ENCODE results near the gene GPC1. TPM values are rescaled to one million over a fixed set of nuclear protein-coding genes. Genes with fewer than 3 reads are reported as not detected.

The GPC1 gene
- total RNA-seq, 4 donors from 2014 or later, result 4.4 to 18.2 (median 7.1) TPM

DNA sequence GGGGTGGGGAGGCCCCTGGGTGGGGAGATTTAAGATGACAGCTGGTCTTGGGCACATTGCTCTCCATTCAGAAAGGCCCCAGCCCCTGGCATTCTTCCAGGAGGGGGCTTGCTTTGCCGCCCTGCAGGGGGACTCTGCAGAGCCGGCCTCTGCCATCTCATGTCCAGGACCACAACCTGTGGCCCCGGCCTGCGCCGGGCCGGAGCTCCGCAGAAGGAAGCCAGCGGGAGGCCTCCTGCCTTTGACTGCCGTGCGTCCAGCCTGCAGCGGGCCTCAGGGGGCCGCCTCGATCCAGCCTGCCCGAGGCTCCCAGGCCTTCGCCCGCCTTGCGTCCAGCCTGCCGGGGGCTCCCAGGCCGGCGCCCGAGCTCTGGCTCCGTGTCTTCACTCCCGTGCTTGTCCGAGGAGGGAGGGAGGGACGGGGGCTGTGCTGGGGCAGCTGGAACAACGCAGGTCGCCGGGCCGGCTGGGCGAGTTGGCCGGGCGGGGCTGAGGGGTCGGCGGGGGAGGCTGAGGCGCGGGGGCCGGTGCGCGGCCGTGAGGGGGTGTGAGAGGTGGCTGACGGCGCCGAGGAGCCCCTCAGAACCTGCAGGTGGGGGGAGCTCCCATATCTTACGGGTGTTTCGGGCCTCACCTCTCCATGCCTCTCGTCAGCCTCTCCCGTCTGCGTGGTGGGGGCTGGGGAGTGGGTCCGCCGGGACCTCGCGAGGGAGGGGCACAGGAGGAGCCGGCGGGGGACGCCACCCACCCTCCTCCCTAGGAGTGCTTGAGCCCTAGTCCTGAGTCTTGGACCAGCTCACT lies 20.4 kb downstream of the GPC1 start:
- H3K4me3 ChIP-seq, result no peak overlapping the region
- peaks cover 0 to 21% (median 9%) of the 10 kb centered on the region in 4 donors for H3K4me1 ChIP-seq
- no peak overlapping the region for H3K27ac ChIP-seq
- DNase-seq, result no peak
- H3K9me3 ChIP-seq, result no peaks in the 10 kb centered on the region
- no peaks in the 10 kb centered on the region for H3K36me3 ChIP-seq
- TF ChIP-seq POLR2A (IDR thresholded peaks at IDR 0.05), result no peak
- TF ChIP-seq, protein P1, sequence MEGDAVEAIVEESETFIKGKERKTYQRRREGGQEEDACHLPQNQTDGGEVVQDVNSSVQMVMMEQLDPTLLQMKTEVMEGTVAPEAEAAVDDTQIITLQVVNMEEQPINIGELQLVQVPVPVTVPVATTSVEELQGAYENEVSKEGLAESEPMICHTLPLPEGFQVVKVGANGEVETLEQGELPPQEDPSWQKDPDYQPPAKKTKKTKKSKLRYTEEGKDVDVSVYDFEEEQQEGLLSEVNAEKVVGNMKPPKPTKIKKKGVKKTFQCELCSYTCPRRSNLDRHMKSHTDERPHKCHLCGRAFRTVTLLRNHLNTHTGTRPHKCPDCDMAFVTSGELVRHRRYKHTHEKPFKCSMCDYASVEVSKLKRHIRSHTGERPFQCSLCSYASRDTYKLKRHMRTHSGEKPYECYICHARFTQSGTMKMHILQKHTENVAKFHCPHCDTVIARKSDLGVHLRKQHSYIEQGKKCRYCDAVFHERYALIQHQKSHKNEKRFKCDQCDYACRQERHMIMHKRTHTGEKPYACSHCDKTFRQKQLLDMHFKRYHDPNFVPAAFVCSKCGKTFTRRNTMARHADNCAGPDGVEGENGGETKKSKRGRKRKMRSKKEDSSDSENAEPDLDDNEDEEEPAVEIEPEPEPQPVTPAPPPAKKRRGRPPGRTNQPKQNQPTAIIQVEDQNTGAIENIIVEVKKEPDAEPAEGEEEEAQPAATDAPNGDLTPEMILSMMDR (IDR thresholded peaks at IDR 0.05), result no peak
- peaks cover 0 to 19% of the 10 kb centered on the region in 2 donors for H3K27me3 ChIP-seq

DNA sequence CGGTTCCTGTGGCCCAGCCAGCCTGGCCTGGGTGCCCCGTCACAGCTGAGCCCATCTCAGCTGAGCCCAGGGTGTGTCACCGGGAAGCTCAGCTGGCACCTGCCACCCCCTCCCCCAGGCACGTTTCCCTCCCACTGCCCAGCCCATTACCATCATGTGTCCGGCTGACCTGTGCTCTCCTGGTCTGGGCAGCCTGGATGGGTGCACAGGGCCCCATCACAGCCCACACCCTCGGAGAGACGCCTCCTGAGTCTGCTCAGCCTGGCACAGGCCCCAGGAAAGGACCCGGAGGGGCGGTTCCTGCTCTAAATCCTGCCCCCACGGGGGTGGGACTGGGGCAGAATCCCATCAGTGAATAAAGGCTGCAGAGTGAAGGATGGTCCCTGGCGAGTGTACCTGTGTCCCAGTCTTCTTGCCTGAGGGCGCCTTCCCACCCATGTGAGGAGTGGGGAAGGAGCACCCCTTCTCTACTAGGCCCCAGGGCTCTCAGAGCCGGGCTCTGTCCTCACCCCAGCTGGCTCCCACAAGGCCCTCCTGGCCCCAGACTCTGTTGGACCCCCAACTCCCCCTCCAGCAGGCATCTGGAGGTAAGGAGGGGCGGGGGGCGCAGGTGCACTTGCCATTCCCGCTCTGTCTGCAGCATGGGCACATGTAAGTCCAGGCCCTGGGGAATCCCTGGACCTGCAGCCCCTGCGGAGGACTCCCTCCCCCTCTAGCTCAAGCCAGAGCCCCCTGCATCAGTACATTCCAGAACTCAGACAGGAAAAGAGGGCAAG lies 21.2 kb downstream of the GPC1 start:
- no peak for DNase-seq
- Histone ChIP-seq H3K4me3 (no peak overlapping the region), H3K9me3 (no peaks in the 10 kb centered on the region), H3K36me3 (no peaks in the 10 kb centered on the region), H3K4me1 (peaks cover 0 to 21% (median 9%) of the 10 kb centered on the region in 4 donors), H3K27me3 (peaks cover 0 to 19% of the 10 kb centered on the region in 2 donors), H3K27ac (no peak overlapping the region)
- TF ChIP-seq, protein P1 (IDR thresholded peaks at IDR 0.05), result no peak
- TF ChIP-seq POLR2A (IDR thresholded peaks at IDR 0.05), result no peak

DNA sequence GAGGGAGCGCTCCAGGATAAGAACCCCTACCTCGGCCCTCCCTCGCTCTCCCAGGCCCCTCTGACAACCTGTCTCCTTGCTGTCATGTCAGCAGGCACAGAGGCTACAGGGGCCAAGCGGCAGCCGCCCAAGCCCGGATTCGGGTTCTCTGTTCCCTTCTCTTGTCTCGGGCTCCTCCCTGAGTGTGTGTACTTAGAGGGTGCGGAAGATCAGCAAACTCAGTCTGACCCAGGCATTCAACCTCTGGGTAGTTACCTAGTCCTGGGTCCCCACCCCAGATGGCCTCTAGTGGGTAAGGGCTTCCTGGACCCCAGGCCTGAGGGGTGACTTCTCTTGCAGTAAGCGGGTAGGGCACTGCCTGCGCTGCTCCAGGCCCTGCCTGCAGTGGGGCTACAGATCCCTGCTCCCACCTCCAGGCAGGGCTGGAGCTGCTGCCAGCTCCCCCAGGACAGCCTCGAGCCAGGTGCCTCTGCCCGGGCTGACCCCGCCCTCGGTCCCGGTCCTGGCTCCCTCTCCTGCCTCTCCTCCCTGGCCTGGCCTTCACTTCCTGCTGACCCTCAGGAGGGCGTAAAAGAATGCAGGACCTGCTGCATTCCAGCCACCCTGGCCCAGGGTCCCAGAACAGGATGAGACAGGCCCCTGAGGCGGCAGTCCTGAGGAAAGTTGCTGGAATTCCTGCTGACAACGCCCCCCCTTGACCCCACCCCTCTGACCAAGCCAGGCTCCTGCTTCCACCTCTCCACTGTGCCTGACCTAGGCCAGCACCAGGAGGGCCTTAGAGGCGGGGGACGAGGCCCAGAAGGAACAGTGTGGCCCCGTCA lies 22.0 kb downstream of the GPC1 start:
- no peak overlapping the region for H3K27ac ChIP-seq
- H3K4me1 ChIP-seq, result peaks cover 0 to 15% (median 5%) of the 10 kb centered on the region in 4 donors
- no peak for DNase-seq
- no peaks in the 10 kb centered on the region for H3K9me3 ChIP-seq
- TF ChIP-seq POLR2A (IDR thresholded peaks at IDR 0.05), result no peak
- TF ChIP-seq, protein P1 (IDR thresholded peaks at IDR 0.05), result no peak
- peaks cover 0 to 14% of the 10 kb centered on the region in 2 donors for H3K27me3 ChIP-seq
- no peak overlapping the region for H3K4me3 ChIP-seq
- no peaks in the 10 kb centered on the region for H3K36me3 ChIP-seq

DNA sequence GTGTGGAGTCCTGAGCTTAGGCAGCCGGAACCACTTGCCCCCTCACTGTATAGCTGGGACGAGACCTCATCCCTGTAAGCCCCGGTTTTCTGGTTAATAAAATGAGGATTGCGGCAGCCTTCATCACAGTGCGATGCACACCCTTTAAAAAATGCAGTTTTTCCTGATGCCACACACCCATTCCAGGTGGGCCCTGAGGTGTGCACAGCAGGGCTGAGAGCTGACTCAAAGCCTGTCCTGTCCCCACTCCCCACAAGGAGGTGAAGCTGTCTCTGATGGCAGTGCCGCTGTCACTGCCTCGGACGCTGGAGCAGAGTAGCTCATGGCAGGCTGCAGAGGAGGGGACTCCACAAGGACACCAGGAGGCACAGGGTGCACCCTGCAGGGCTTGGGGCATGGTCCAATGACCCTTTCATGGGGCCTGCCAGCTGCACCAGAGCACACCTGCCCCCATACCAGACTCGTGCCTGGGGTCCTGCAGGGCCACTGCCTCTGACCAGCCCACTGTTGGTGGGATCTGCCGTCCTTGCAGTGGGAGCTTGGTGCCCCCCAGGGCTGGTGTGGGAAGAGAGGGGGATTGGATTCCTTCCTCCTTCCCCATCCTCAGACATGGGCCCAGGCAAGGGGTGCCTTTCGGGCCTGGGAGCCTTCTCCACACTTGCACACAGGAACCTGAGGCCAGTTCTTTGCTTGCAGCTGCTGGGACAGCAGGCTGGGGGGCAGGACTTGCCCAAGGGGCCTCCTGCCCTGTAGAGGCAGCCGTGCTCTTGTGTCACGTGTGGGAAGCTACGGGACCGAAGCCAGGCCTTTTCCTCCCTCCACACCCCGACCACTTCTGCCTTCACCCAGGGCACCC lies 22.8 kb downstream of the GPC1 start:
- TF ChIP-seq, protein P1 (IDR thresholded peaks at IDR 0.05), result no peak
- TF ChIP-seq POLR2A (IDR thresholded peaks at IDR 0.05), result no peak
- peaks cover 0 to 9% (median 3%) of the 10 kb centered on the region in 4 donors for H3K4me1 ChIP-seq
- peaks cover 0 to 11% of the 10 kb centered on the region in 2 donors for H3K27me3 ChIP-seq
- DNase-seq, result no peak
- no peak overlapping the region for H3K27ac ChIP-seq
- H3K9me3 ChIP-seq, result no peaks in the 10 kb centered on the region
- no peak overlapping the region for H3K4me3 ChIP-seq
- H3K36me3 ChIP-seq, result no peaks in the 10 kb centered on the region

Measured in Peyer's patch (tissue), 4 donors.